ENCODE data around the gene DOLPP1. TPM values are rescaled to one million over a fixed set of nuclear protein-coding genes. Genes with fewer than 3 reads are reported as not detected.

The DOLPP1 gene
- total and polyA plus RNA-seq, 8 donors = 4.2 to 10.5 (median 6.7) TPM

GRCh38 chr9:129036241-129036922, 44.5 kb upstream of the DOLPP1 start, which contains the start of gene MIGA2:
TSS of gene MIGA2 (plus strand) at chr9:129036626. CDS start at chr9:129040595, 3,969 bp downstream.
- WGBS, 2 donors = 1% methylated on average over 47 to 49 of the region's 49 CpGs
- intact Hi-C loops (cut with DNase I) = no loop called here
- H3K27me3 ChIP-seq = no peaks in the 10 kb centered on the region
- DNase-seq = peak; percentile 92 to 99 (median 98)
- FAIRE-seq = peak; percentile 81
- ATAC-seq = peak; percentile 96 to 98 (median 98)
- H3K4me1 ChIP-seq = peaks cover 0 to 6% (median 0%) of the 10 kb centered on the region in 3 donors
- H3K36me3 ChIP-seq = no peaks in the 10 kb centered on the region
- H3K4me3 ChIP-seq = peak within 1 kb of the TSS; percentile 77 to 95 (median 82)
- no peaks in the 10 kb centered on the region for H3K9me3 ChIP-seq
- no peak for TF ChIP-seq CTCF (IDR thresholded peaks at IDR 0.05)
- H3K27ac ChIP-seq = peak within 1 kb of the TSS; percentile 48 to 78 (median 64)

GRCh38 chr9:129036923-129037766, 43.8 kb upstream of the DOLPP1 start:
- FAIRE-seq (no peak), DNase-seq (peak in 1 of 6 donors; percentile 59), ATAC-seq (no peak)
- 7 to 8% methylated on average over 32 of the region's 32 CpGs for WGBS, 2 donors
- intact Hi-C loops (cut with DNase I) = no loop called here
- H3K4me1 ChIP-seq = peaks cover 0 to 6% (median 0%) of the 10 kb centered on the region in 3 donors
- H3K36me3 ChIP-seq = no peaks in the 10 kb centered on the region
- peak overlapping the region; percentile 38 to 52 (median 45) for H3K27ac ChIP-seq
- no peak for TF ChIP-seq CTCF (IDR thresholded peaks at IDR 0.05)
- no peaks in the 10 kb centered on the region for H3K9me3 ChIP-seq
- H3K4me3 ChIP-seq = peak overlapping the region; percentile 77 to 95 (median 82)
- H3K27me3 ChIP-seq = no peaks in the 10 kb centered on the region

- TF ChIP-seq CTCF (IDR thresholded peaks at IDR 0.05) = no peak
- ATAC-seq = no peak
- no peak for DNase-seq
- H3K4me3 ChIP-seq = peak overlapping the region in 1 of 4 donors; percentile 77
- 32 to 34% methylated on average over 6 of the region's 6 CpGs for WGBS, 2 donors
- no peaks in the 10 kb centered on the region for H3K9me3 ChIP-seq
- intact Hi-C loops (cut with DNase I) = no loop called here
- FAIRE-seq = no peak
- H3K27me3 ChIP-seq = no peaks in the 10 kb centered on the region
- peaks cover 0 to 4% (median 0%) of the 10 kb centered on the region in 3 donors for H3K36me3 ChIP-seq
- H3K4me1 ChIP-seq = peaks cover 0 to 6% (median 0%) of the 10 kb centered on the region in 3 donors
- no peak overlapping the region for H3K27ac ChIP-seq
These were observed 43.2 kb upstream of the DOLPP1 start for GRCh38 chr9:129037767-129038098.

- Histone ChIP-seq H3K9me3 (no peaks in the 10 kb centered on the region), H3K27ac (no peak overlapping the region), H3K36me3 (peaks cover 0 to 5% (median 0%) of the 10 kb centered on the region in 3 donors), H3K4me3 (no peak overlapping the region), H3K4me1 (peaks cover 0 to 6% (median 0%) of the 10 kb centered on the region in 3 donors), H3K27me3 (no peaks in the 10 kb centered on the region)
- intact Hi-C loops (cut with DNase I) = no loop called here
- TF ChIP-seq CTCF (IDR thresholded peaks at IDR 0.05) = no peak
- peak in 3 of 6 donors; percentile 53 to 60 (median 54) for DNase-seq
- FAIRE-seq = no peak
- 61 to 64% methylated on average over 7 to 8 of the region's 8 CpGs for WGBS, 2 donors
- no peak for ATAC-seq
These were observed 42.6 kb upstream of the DOLPP1 start for GRCh38 chr9:129038109-129038852.

All from pancreas (tissue), 10 donors.